ENCODE data around the gene FARS2. TPM values are rescaled to one million over a fixed set of nuclear protein-coding genes. Genes with fewer than 3 reads are reported as not detected.

FARS2 gene
- total RNA-seq, 1 experiment from 2014 or later: 15.0 TPM

- no peak for TF ChIP-seq ZNF416 (CRISPR knock-in tag; IDR thresholded peaks at IDR 0.05)
- no peak for TF ChIP-seq ZNF121 (CRISPR knock-in tag; IDR thresholded peaks at IDR 0.05)
- TF ChIP-seq GRHL2 (CRISPR knock-in tag; IDR thresholded peaks at IDR 0.05; ENCODE audit: insufficient replicate concordance, severe bottlenecking): no peak
- no peak for TF ChIP-seq KAT7 (CRISPR knock-in tag; IDR thresholded peaks at IDR 0.05; ENCODE audit: borderline replicate concordance)
- no peak for TF ChIP-seq AFF4 (CRISPR knock-in tag; IDR thresholded peaks at IDR 0.05; ENCODE audit: borderline replicate concordance)
- TF ChIP-seq IRF2 (CRISPR knock-in tag; IDR thresholded peaks at IDR 0.05; ENCODE audit: borderline replicate concordance, low read depth): no peak
- TF ChIP-seq MLX (CRISPR knock-in tag; IDR thresholded peaks at IDR 0.05): no peak
- TF ChIP-seq SP1 (CRISPR knock-in tag; conservative IDR thresholded peaks at IDR 0.05): no peak
- TF ChIP-seq GTF2I (CRISPR knock-in tag; conservative IDR thresholded peaks at IDR 0.05): no peak
- no peak for TF ChIP-seq CREM (CRISPR knock-in tag; IDR thresholded peaks at IDR 0.05)
- no peak for TF ChIP-seq HMGA2 (CRISPR knock-in tag; IDR thresholded peaks at IDR 0.05)
- no peak overlapping the region for H3K4me3 Mint-ChIP-seq
- H3K9me3 Mint-ChIP-seq: no peaks in the 10 kb centered on the region
- H3K36me3 Mint-ChIP-seq: no peaks in the 10 kb centered on the region
- ChIA-PET POLR2A (no interaction called here), CTCF (no interaction called here)
- ATAC-seq (no peak), DNase-seq (ENCODE audit: low spot score) (no peak)
- no peaks in the 10 kb centered on the region; the same call in none of the 2 replicates for H3K4me1 Mint-ChIP-seq
- no peak overlapping the region for H3K27ac Mint-ChIP-seq
- no peaks in the 10 kb centered on the region for H3K27me3 Mint-ChIP-seq (ENCODE audit: low read depth)
These were observed 122.5 kb downstream of the FARS2 start for GRCh38 chr6:5383856-5384255.

GRCh38 chr6:5384276-5384675 is 123.0 kb downstream of the FARS2 start:
- no peak for TF ChIP-seq ETV6 (CRISPR knock-in tag; IDR thresholded peaks at IDR 0.05)
- TF ChIP-seq CDX4 (CRISPR knock-in tag; IDR thresholded peaks at IDR 0.05; ENCODE audit: borderline replicate concordance): no peak
- Mint-ChIP-seq H3K4me3 (no peak overlapping the region), H3K9me3 (no peaks in the 10 kb centered on the region), H3K27me3 (ENCODE audit: low read depth) (no peaks in the 10 kb centered on the region), H3K4me1 (no peaks in the 10 kb centered on the region; the same call in 1 of the 2 replicates), H3K36me3 (no peaks in the 10 kb centered on the region), H3K27ac (no peak overlapping the region)
- ATAC-seq: no peak
- POLR2A ChIA-PET: no interaction called here
- no peak for DNase-seq (ENCODE audit: low spot score)
- CTCF ChIA-PET: no interaction called here

GRCh38 chr6:5388326-5388725 is 127.0 kb downstream of the FARS2 start:
- H3K4me3 Mint-ChIP-seq: no peak overlapping the region
- no peak for DNase-seq (ENCODE audit: low spot score)
- no peaks in the 10 kb centered on the region for H3K36me3 Mint-ChIP-seq
- no peak overlapping the region for H3K27ac Mint-ChIP-seq
- ChIA-PET CTCF (interaction anchor here (1.3 to 2.7 kb wide), 3 partner anchors 9 to 245 kb away, joined by 4 to 9 read pairs (median 7); no protein-coding TSS in a partner anchor), POLR2A (no interaction called here)
- no peak for ATAC-seq
- H3K4me1 Mint-ChIP-seq: no peaks in the 10 kb centered on the region
- TF ChIP-seq IRF1 (CRISPR knock-in tag; IDR thresholded peaks at IDR 0.05): no peak
- TF ChIP-seq ARID4B (CRISPR knock-in tag; IDR thresholded peaks at IDR 0.05; ENCODE audit: borderline replicate concordance): no peak
- TF ChIP-seq RORB (CRISPR knock-in tag; IDR thresholded peaks at IDR 0.05): no peak
- TF ChIP-seq ZNF219 (CRISPR knock-in tag; IDR thresholded peaks at IDR 0.05; ENCODE audit: borderline replicate concordance): no peak
- no peak for TF ChIP-seq NFYB (CRISPR knock-in tag; conservative IDR thresholded peaks at IDR 0.05; ENCODE audit: low read depth)
- no peaks in the 10 kb centered on the region for H3K9me3 Mint-ChIP-seq
- H3K27me3 Mint-ChIP-seq (ENCODE audit: low read depth): no peaks in the 10 kb centered on the region

All from WTC11 (cell line).